Activated T-helper 1 cell treated with Interleukin-2 at 50 U/mL for 16 hours (primary cell): ENCODE data around the gene PLA2G5.
"Not testable (repeated sequence)": the region's sequence is repeated elsewhere in the genome, so short reads cannot be mapped to it uniquely, and the experiment has no call there.

Experiments
- DNase-seq: peaks from one replicate; pipeline ENCODE4 v3.0.0-alpha.2; 2020; ENCODE audit warnings: low read depth

Gene PLA2G5, protein sequence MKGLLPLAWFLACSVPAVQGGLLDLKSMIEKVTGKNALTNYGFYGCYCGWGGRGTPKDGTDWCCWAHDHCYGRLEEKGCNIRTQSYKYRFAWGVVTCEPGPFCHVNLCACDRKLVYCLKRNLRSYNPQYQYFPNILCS

DNA sequence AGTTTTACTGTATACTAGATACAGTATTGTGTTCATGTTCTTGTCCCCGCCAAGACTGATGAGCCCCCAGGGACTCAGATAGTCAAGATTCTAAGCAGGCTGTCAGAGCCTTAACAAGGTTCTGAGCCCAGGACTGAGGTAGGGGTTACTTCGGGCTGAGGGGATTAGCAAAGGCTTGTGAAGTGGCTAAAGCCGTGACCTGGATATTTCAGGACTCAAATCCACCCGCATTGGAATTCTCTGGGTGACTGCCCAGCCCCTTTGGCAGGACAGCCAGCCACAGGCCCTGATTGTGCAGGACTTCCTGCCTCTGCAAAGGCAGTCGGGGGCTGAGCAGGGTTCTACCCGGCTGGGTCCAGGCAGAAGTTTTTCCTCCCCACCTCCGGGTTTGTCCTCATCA lies at the start of gene PLA2G5:
TSS of gene PLA2G5 (plus strand) at position 321 of the 400 bp plus-strand sequence. CDS start 14,637 bp downstream, outside the sequence.
- no peak for DNase-seq

DNA sequence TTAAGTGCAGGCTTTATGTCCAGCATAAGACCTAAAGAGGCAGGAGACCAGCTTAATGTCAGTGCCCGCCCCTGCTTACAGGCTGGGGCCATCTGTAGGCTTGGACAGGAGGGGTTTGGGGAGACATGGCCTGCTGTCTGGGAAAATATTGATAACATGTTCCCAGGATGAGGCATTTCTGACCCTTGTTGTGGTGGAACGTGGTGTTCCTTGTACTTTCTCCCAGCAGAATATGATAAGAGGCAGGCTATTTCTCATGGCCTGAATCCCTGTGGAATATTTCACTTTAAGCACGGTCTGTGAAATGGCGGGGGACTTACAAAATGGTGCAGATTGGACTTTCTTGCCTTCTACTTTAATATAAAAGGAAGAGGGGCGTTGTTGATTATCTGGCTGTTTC lies 41.9 kb upstream of the PLA2G5 start:
- no peak for DNase-seq

DNA sequence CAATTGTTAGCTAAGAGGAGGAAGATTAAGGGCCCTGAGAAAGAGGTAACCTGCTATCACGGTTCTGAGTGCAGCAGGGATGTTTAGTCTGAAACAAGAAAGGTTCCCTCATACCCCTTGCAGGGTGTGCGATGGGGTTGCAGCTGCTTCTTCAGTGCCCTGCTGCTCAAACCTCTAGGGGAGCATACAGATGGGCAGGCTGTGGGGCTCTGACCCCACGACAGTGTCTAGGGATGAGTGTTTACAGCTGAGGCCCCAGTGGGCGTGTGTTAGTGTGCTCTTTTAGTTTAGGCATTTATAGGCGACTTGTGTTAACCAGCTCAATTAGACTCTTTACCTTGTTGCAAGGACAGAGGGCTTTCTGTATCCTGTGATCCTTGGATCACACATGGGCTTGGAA lies 41.3 kb upstream of the PLA2G5 start:
- no peak for DNase-seq

DNA sequence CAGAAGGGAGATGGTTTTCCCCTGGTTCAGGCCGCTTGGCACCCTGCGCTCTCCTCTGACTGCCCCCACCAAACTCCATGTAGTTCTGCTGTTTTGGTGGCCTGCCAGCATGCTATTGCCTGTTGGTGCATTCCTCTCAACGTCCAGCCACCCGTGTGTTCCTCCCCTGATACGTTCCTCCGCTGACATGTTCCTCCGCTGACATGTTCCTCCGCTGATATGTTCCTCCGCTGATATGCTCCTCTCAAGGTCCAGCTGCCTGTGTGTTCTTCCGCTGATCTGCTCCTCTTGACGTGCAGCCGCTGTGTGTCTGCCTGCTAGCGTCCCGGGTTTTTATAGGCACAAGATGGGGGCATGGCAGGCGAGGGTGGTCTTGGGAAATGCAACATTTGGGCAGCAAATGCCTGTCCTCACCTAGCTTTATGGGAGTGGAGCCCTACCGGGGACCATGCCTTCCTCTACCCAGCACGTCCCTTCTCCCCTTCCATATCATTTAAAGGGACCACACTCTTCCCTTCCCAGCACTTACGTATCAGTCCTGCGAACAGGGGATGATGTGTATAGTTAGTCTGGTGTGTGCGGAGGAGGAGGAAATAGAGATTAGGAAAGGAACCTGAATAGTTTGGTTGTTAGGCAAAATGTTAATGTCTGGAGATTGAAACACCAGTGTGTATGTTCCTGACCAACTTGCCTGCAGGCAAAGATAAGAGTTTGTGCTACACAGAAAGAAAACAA lies 40.6 kb upstream of the PLA2G5 start:
- no peak for DNase-seq

DNA sequence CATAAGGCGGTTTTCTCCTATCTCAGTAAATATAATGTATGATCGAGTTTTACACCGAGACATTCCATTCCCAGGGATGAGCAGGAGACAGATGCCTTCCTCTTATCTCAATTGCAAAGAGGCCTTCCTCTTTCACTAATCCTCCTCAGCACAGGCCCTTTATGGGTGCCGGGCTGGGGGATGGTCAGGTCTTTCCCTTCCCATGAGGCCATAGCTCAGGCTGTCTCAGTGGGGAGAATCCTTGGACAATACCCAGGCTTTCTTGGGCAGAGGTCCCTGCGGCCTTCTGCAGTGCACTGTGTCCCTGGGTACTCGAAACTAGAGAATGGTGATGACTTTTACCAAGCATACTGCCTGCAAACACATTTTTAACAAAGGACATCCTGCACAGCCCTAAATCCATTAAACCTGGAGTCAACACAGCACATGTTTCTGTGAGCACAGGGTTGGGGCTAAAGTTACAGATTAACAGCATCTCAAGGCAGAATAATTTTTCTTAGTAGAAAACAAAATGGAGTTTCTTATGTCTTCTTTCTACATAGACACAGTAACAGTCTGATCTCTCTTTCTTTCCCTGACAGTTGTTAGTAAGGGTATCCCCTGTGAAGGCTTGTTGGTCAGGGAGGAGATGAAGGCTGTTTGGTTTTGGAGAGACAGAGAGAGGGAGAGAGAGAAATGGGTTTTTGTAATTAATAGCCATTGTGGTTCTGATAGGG lies 39.4 kb upstream of the PLA2G5 start:
- DNase-seq: not testable (repeated sequence)

DNA sequence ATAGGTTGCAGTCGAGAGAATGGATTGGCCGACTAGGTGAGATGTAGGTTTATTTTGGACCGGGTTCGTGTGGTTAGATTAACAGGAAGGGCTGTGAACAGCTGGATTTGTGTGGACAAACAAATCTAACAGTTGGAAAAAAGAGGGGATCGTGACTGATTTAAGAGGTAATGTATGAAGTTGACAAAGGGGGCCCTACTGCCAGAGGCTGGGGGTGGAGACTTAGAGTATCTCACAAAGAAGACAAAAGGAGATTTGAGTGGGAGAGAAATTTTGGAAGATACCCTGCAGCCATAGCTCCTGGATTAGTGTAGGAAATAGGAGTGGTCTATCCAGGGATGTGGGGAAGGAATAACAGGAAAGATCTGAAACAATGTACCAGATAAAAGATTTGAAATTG lies 38.8 kb upstream of the PLA2G5 start:
- DNase-seq: no peak

DNA sequence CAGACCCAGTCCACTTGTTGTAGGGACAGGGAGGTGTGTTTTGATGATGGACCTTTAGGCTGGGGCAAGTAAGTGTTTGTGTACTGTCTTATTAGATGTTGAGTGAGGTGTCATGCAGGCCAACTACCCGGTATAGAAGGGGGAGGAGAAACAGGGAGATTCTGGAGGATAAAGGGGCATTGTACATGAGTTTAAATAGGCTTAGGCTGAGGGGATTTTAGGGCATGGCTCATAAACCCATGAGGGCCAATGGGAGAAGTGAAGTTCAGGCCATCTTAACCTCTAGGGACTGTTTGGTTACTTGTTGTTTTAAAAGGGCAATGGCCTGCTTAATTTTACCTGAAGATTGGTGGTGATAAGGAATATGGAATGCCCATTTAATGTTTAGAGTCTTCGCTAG lies 38.2 kb upstream of the PLA2G5 start:
- no peak for DNase-seq

DNA sequence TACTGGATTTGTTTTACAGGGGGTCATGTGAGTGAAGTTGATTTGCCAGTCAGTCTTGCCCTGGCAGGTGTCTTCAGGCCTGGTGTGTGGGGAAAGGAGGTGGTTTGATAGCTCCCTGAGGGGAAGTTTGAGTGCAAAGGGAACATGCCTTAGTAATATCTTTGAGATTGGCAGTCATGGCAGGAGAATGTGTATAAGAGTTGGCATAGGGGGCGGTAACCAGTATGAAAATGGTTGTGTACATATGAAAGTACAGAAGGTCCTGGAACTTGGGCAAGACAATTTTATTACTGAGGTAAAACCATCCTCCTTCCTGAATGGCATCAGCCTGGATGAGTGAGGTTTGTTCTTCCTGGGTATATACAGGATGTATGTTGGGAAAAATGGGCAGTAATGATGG lies 37.6 kb upstream of the PLA2G5 start:
- no peak for DNase-seq

DNA sequence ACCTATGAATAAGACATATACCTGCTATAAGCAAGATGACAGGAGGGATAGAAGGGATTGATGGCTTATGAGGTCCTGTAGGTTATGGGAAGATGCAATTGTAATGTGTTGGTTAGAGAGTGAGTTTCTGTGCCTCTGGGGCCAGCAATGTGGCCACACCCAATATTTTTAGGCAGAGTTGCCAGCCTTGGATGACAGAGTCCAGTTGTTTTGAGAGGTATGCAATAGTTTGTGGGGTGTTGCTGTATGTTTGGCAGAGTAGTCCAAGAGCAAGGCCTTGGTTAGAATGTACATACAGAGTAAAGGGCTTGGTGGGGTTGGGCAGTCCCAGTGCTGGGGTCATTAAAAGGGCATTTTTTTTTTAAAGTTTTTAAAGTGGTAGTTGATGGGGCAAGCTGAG lies 36.6 kb upstream of the PLA2G5 start:
- DNase-seq: no peak

DNA sequence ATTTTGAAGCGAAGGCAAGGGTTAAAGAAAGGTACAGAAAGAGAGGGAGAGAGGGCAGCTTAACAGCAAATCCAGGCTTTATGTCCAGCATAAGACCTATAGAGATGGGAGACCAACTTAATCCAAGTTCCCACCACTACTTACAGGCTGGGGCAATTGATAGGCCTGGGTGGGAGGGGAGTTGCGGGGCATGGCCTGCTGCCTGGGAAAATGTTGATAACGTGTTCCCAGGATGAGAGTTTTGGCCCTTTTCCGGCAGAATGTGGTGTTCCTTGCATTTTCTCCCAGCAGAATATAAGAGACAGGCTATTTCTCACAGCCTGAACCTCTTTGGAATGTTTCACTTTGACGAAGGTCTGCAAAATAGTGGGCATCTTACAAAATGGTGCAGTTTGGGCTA lies 34.9 kb upstream of the PLA2G5 start:
- no peak for DNase-seq

DNA sequence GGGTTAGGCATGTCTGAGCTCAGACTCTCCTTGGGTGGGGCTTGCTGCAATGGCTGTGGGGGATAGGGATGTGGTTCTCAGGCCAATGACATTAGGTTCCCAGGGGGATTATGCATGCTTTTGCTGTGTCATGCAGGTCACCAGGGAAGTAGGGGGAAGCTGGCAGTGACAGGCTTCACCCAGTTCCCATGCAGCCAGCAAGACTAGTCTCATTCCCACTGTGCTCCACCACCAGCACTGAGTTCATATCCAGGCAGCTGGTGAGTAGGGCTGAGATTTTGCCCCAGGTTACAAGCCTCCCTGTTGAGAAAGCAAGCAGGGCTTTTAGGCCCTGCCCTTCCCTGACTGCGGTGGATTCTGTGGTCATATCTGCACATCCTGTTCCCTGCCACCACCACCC lies 32.1 kb upstream of the PLA2G5 start:
- no peak for DNase-seq

DNA sequence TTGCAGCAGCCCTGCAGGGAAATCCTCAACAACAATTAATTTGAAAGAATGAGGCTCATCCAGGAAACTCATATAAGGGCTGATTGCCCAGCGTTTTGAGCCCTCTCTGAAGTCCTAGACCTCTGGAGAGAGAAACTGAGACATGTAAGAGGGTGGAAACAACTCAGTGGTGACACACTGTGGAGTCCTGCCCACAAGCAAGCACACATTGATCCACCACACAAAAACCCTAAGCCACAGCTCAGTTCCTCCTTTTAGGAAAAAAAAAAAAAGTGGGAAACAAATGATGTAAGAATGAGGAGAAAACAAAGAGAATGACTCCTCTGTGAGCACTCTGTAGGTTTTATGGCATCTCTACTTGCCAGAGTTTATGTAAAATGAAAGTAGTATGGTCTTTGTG lies 22.9 kb upstream of the PLA2G5 start:
- no peak for DNase-seq

DNA sequence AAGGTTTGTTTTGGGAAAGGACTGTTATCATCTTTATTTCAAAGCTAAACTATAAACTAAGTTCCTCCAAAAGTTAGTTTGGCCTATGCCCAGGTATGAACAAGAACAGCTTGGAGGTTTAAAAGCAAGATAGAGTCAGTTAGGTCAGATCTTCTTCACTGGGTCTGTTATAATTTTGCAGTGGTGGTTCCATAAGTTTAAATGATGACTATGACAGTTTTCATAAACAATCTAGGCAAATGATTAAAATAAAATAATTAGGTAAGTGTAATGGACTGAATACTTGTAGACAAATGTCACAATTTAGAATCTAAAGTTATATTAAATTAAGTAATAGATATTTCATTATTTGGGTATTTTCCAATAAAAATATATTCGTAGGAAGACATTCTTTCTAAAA lies 21.4 kb upstream of the PLA2G5 start:
- DNase-seq: no peak

DNA sequence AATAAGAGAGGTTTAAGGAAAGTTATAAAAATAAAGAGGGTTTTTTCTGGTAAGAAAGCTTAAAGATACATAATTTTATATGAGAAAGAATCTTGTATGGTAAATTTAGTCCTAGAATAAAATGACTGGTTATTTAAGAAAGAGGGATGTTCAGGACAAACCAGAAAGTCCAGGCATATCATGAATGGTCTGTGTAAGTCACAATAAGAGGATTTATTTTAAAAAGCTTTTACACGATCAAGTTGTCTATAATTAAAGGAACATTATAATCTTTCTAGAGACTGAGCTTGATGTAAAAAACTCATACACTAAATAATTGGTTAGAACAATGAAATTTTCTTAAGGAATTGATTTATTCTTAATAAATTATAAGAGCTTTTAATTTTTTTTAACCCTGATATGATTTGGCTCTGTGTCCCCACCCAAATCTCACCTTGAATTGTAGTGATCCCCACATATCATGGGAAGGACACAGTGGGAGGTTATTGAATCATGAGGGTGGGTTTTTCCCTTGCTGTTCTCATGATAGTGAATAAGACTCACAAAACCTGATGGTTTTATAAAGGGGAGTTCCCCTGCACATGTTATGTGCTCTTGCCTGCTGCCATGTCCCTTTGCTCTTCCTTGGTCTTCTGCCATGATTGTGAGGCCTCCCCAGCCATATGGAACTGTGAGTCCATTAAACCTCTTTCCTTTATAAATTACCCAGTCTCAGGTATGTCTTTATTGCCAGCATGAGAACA lies 20.8 kb upstream of the PLA2G5 start:
- not testable (repeated sequence) for DNase-seq

DNA sequence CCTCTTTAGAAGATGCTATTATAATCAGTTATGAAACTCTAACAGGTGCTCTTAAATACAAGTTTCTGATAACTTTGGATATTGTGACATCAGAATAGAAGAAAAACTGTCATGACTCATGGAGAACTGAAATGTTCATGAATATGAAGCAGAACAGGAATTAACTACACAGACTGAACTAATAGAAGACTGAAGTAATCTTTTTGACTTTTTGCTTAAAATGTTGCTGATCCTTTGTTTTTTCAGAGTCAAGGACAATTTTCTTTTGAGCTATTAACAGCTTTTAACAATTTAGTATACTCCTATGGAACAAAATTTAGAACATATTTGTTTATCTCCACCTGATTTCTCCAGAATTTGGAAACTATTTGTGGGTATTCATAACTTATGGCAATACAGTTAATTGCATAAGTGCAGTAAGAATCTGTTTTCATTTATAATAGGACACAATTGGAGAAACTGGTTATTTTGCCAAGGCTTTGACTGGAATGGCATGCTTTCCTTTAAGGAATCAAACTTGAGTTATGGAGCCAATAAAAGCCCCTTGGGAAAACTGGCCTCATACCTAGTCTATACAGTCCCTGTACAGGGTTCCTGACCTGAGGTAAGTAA lies 18.7 kb upstream of the PLA2G5 start:
- DNase-seq: no peak

DNA sequence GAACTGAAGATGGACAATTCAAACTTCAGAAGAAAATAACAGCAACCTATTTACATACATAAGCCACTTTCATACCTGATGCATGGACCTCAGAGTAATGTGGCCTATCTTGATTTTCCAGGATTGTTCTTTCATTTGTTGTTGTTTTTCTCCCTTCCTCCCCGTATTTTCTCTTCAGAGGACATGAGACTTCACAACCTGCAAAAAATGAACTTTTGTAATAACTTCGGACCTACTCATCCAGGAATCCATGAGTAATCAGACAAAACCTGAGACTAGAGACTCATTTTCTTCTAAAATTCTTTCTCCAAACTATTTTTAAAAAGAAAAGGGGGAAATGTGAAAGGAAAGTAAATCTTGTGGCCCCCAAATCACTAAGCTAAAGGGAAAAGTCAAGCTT lies 17.6 kb upstream of the PLA2G5 start:
- DNase-seq: no peak

DNA sequence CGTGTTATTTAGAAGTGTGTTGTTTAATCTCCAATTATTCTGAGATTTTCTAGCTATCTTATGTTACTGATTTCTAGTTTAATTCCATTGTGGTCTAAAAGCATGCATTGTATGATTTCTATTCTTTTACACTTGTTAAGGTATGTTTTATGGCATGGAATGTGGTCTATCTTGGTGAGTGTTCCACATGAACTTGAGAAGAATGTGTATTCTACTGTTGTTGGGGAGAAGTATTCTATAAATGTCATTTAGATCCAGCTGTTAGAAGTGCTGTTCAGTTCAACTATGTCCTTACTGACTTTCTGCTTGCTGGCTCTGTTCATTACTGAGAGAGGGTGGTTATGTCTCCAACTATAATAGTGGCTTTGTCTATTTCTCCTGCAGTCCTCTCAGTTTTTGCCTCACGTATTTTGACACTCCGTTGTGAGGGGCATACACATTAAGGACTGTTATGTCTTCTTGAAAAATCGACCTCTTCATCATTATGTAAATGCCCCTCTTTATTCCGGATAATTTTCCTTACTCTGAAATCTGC lies 12.0 kb upstream of the PLA2G5 start:
- DNase-seq: no peak

DNA sequence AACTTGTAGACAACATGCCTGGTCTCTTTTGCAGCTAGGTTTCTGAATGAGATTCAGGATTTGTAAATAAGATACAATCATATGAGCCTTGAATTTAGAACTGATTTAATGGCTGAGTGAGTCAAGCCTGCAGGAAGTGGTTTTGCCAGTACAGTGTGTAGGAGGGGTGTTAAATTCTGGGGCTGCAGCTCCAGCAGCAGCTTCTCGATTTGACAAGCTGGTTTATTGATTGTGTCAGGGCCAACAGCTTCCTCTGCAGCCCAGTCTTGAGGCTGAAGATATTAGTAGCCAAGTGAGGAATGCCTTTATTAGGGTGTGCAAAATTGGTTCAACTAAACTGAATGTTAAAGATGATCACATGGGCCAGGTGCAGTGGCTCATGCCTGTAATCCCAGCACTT lies 11.5 kb upstream of the PLA2G5 start:
- DNase-seq: no peak

DNA sequence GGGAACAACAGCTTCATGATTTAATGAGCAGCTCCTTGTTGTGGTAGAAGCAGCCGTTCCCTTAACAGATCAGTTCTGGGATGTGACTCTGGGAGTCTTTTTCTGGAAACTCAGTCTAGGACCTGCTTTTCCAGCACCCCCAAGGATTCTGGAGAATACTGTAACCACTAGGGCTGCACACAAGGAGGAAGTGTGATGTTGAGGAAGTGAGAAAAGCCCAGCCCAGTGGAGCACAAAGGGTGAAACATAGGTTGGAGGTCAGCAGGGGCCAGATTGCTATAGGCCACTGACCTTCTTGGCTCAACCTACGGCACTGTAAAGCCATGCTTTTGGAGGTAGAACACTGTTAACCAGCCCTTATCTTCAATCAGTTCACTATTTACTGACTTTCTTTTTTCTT lies 10.1 kb upstream of the PLA2G5 start:
- DNase-seq: no peak

DNA sequence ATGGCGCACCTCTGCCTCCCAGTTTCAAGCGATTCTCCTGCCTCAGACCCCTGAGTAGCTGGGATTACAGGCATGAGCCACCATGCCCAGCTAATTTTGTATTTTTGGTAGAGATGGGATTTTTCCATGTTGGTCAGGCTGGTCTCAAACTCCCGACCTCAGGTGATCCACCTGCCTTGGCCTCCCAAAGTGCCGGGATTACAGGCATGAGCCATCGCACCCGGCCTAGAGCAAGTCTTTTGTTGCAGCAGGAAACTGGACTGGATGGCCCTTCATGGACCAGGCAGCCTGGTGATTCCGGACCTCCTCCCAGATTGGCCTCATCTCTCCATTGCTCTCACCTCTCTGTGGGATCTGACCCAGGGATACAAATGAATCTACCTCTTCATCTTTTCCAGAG lies 9.2 kb upstream of the PLA2G5 start:
- not testable (repeated sequence) for DNase-seq

DNA sequence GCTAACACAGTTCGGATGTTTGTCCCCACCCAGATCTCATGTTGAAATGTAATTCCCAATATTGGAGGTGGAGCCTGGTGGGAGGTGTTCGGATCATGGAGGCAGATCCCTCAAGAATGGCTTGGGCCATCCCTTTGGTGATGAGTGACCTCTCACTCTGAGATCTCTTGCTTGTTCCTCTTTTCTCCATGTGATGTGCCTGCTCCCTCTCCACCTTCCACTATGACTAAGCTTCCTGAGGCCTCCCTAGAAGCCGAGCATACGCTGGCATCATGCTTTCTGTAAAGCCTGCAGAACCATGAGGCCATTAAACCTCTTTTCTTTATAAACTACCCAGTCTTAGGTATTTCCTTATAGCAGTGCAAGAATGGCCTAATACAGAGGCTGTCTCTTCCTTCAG lies 8.1 kb upstream of the PLA2G5 start:
- no peak for DNase-seq

DNA sequence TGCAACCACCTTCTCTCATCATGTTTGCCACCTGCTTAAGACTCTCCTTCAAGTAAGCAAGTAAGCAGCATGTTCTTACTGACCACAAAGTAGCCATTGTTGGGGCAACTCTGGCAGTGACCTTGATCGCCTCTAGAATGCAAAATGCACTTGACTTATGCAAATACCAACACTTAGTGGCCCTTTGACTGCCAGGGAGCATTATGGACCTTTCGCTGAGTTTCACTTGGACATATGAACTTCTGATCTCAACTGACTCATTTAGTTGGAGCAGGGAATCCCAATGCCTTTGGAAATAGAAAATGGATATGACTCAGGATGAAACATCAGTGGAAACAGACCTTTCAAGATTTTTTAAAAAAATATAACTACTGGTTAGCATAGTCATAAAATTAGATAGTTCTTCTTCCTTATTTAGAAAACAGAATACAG lies 6.1 kb upstream of the PLA2G5 start:
- DNase-seq: no peak
